HG02623 (cell line): ENCODE results near the gene CLASP2.
"Not testable (repeated sequence)": the region's sequence is repeated elsewhere in the genome, so short reads cannot be mapped to it uniquely, and the experiment has no call there.

ENCODE experiments used
- ATAC-seq: cut with Tn5 transposase; IDR thresholded peaks from one replicate; pipeline ENCODE4 v1.9.1; 2021; ENCODE audit warnings: moderate library complexity; ENCODE audit not compliant: unreplicated experiment

Gene CLASP2

DNA sequence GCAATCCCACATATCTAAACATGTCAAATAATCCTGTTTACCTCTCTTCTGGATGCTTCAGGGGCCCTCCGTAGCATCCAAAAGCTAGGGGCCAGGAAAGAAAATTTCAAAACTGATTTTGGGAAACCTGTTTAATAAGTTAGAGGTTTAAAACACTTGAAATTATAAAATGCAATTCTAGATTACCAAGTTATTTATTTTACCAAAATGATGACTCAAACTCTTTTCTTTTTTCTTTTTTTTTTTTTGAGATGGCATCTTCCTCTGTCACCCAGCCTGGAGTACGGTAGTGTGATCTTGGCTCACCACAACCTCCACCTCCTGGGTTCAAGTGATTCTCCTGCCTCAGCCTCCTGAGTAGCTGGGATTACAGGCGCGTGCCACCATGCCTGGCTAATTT, 258.5 kb downstream of the CLASP2 start:
- not testable (repeated sequence) for ATAC-seq

DNA sequence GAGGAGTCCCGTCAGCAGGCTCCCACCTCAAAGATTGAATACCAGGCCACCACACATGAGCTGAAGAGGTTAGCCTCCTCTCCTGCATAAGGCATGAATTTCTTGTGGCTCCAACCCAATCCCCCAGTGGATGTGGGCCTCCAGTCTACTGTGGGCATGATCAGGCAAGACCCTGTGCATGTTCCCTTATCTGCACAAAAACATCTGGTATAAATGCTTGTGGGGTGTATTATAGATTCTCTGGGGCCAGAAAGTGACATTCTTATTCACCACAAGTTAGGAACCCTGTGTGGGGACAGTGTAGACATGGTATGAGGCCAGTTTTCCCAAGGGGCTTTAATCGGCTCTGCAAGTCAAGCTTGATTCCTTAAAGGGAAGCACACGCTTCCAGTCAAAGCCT, 259.6 kb downstream of the CLASP2 start:
- ATAC-seq, result no peak

DNA sequence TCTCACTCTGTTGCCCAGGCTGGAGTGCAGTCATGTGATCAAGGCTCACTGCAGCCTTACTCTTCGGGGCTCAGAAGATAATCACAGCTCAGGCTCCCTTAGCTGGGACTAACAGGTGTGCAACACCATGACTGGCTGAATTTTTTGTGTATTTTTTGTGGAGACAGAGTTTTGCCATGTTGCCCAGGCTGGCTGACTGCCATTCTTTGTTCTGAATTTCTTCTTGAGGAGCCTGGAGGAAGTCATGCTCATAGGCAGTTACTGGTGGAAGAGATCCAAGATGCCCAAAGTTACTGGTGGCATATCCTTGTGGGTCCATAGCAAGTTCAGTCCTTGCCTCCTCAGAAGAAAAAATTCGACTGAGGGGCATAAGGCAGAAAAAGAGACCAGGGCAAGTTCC, 261.3 kb downstream of the CLASP2 start:
- ATAC-seq, result no peak

DNA sequence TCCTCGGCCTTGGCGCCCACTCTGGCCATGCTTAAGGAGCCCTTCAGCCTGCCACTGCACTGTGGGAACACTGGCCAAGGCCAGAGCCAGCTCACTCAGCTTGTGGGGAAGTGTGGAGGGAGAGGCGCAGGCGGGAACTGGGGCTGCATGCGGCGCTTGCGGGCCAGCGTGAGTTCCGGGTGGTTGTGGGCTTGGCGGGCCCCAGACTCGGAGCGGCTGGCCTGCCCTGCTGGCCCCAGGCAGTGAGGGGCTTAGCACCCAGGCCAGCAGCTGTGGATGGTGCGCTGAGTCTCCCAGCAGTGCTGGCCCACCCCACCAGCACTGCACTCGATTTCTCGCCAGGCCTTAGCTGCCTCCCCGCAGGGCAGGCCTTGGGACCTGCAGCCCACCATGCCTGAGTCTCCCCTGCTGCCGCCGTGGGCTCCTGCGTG, 264.7 kb downstream of the CLASP2 start:
- no peak for ATAC-seq

DNA sequence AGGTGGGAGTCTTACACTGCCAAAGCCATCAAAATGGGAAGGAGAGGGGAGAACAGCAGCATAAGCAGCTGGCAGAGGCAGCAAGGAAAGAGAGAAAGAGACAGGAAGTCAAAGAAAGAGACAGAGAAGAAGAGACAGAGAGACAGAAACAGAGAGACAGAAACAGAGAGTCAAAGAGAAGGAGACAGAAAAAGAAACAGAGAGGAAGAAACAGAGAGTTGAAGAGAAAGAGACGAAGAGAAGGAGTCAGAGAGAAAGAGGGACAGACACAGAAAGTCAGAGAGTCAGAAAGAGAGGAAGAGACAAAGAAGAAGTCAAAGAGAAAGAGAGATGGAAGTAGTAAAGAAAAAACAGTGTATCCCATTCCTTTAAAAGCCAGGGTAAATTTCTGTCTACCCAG, 266.1 kb downstream of the CLASP2 start:
- not testable (repeated sequence) for ATAC-seq

DNA sequence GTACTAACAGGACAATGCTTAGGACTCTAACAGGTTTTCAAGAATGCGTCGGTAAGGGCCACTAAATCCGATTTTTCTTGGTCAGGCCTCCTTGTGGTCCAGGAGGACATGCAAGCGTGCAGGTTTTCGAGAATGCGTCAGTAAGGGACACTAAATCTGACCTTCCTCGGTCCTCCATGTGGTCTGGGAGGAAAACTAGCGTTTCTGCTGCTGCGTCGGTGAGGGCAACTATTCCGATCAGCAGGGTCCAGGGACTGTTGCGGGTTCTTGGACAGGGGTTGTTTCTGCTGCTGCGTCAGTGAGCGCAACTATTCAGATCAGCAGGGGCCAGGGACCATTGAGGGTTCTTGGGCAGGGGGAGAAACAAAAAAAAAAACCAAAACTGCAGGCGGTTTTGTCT, 270.1 kb downstream of the CLASP2 start:
- no peak for ATAC-seq

DNA sequence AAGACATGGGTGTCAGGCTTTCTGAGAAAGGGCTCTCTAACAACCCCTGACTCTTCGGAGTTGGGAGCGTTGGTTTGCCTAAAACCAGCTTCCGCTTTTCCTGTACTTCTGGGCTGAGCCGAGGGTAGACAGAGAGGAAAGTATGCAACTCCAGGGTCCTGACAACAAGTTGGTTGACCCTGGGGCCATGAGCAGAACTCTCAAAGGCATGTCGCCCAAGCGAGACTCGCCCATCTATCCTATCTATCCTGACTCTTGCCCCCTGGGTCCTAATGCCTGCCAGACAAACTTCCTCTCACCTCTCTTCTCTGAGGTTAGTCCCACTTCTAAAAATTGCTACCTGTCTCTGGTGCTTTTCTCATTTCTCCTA, 270.8 kb downstream of the CLASP2 start:
- ATAC-seq, result not testable (repeated sequence)
